ENCODE data around the gene ANKRD18B. TPM values are rescaled to one million over a fixed set of nuclear protein-coding genes. Genes with fewer than 3 reads are reported as not detected.
"Not testable (repeated sequence)": the region's sequence is repeated elsewhere in the genome, so short reads cannot be mapped to it uniquely, and the experiment has no call there.

ANKRD18B gene
- total RNA-seq, 1 donor: under 0.01 TPM

DNA sequence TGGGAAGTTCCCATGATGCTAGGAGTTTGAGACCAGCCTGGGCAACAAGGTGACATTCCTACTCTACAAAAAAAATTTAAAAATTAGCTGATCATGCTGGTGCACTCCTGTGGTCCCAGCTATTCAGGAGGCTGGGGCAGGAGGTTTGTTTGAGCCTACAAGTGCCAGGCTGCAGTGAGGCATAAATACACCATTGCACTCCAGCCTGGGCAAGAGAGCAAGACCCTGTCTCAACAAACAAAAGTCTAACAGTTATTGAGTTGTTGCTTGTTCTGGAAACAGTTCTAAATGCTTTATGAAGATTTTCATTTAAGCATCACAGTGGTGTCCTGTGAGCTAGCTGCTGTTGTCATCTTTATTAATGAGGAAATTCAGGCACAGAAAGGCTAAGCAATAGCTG, 4.0 kb downstream of the ANKRD18B start:
- not testable (repeated sequence) for DNase-seq (ENCODE audit: low read depth in 2 of 3, low spot score in 2 of 3)

DNA sequence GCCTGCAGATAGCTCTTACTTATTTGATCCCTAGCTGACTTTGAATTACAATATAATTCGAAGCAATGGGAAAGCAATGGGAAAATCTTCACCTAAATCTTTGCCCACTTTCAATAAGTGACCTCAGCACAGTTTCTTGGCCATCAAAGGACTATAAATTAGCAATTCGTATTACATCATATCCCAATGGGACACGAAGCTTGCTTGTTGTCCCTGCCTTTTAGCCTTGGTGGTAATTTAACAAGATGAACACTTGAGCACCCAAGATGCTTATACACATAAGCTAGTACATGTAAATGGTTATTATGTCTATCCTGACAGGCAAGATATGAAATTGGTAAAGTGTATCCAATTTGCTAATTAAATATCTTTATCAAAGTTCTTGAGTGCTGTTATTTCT, 9.9 kb downstream of the ANKRD18B start:
- not testable (repeated sequence) for DNase-seq (ENCODE audit: low read depth in 2 of 3, low spot score in 2 of 3)

DNA sequence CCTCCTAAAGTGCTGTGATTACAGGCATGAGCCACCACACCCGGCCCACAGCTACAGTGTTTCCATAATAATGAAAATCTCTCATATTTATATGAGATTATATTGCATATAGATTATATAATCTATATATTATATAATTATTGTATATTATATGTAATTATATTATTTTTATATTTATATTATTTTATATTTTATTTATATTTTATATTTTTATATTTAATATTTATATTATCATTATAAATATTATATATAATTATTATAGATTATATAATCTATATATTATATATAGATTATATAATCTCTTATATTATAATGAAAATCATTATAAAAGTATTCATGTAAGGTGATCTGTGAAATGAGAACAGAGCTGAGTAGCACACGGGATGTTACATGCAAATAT, 11.5 kb downstream of the ANKRD18B start:
- no peak for DNase-seq (ENCODE audit: low read depth in 2 of 3, low spot score in 2 of 3)

DNA sequence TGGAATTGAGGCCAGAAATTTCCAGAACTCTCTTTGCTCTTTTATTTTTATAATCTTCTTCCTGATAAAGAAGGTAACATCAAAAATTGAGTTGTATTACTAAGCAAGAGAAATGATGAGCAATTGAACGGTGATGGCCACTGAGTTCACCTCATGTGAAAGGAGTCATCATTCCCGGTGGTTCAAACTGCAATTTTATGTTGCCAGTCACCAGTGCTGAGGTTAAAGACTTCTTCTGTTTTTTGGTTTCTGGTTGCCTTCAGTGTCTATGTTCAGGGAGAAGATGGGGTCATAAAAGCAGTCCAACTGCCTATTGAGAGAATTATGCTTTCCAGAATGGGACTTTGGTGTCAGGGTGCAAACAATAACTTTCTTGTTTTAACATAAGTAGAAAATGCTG, 19.4 kb downstream of the ANKRD18B start:
- not testable (repeated sequence) for DNase-seq (ENCODE audit: low read depth in 2 of 3, low spot score in 2 of 3)

DNA sequence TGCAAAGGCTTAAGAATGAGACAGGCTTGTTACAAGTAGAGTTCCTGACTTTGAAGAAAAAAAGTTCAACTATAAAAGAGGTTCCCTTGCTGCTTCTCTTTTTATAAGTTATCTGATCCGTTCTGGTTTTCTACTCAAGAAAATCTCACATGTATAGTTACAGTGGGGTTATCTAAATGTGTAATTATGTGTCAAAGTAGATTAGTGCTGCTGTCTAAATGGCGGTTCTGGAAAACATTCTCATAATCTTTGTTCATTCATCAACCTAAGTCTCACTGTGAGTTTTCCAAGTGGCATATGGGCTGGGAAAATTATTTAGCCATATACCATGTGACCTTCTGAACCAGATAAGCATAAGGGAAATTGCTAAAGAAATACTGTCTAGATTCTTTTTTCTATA, 21.7 kb downstream of the ANKRD18B start:
- DNase-seq (ENCODE audit: low read depth in 2 of 3, low spot score in 2 of 3): not testable (repeated sequence)

DNA sequence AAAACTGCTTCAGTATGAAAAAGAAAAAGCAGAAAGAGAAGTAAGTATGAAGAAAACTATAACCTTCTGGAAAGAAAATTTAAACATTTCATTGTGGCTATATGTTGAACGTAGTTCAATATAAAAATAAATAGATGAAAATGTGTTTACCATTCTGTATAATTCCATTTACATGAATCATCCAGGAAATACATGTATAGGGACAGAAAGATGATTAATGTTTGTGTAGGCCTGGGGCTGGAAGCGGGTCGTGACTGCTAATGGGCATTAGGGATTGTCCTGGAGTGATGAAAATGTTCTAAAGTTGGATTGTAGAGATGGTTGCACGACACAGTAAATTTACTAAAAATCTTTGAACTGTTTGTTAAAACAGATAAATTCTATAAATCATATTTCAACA, 24.8 kb downstream of the ANKRD18B start:
- DNase-seq (ENCODE audit: low read depth in 2 of 3, low spot score in 2 of 3): not testable (repeated sequence)

DNA sequence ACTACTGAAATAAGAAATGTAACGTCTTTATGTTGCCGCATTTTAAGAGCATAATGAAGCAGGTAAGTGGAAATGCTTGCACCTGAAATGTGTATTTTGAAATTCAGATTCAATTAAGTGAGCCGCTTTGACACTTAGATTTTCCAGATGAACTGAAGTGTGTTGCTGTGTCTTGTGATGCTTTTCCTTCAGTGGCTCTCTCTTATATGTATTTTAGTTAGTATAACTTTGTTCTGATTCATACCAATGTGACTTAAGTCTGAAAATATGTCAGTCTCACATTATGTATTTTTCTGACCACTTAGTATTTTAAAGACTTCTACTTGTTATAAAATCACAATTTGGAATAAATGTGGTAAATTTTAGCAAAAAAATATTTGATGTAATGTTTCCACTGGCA, 25.4 kb downstream of the ANKRD18B start:
- not testable (repeated sequence) for DNase-seq (ENCODE audit: low read depth in 2 of 3, low spot score in 2 of 3)

DNA sequence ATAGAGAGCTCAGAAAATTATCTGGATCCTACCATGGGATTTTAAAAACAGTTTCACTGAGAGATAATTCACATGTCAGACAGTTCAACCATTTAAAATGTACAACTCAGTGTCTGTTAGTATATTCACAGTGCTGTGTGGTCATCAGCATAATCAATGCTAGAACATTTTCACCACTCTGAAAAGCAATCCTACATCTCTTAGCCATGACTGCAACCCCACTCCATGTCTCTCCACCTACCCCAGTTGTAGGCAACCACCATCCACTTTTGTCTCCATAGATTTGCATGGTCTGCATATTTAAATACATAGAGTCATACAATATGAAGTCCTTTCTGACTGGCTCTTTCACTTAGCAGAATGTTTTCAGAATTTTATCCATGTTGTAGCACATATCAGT, 27.1 kb downstream of the ANKRD18B start:
- DNase-seq (ENCODE audit: low read depth in 2 of 3, low spot score in 2 of 3): not testable (repeated sequence)

DNA sequence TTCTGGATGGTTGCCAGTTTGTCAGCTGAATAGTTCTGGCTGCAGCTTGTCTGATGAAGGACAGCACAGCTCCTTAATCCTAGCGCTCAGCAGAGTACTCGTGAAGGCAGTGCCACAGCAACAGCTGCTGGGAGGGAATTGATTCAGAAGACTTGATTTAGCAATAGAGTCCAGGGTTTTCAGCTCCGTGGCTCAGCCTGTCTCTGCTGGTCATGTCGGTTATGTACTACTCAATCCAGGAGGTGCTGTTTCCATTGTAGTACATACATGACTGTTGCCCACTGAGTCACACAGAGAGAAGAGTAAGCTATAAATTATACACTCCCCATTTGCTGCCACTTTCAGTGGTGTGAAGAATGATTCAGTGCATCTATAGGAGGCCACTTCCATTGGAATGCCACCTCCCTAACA, 28.3 kb downstream of the ANKRD18B start:
- DNase-seq (ENCODE audit: low read depth in 2 of 3, low spot score in 2 of 3): not testable (repeated sequence)

DNA sequence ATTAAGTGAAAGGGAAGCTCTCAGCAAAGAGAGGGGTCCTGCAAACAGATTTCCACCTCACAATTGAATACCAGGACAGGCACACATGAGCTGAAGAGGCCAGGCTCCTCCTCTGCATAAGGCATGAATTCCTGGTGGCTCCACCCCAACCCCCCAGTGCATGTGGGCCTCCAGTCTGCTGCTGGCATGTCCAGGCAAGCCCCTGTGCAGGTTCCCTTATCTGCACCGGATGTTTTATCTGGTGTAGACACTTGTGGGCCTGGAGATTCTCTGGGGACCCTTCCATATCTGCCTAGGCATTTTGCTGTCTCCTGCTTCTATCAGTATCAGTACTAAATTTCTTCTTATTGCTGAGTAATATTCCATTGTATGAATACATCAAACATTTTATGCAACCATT, 36.2 kb downstream of the ANKRD18B start:
- not testable (repeated sequence) for DNase-seq (ENCODE audit: low read depth in 2 of 3, low spot score in 2 of 3)

DNA sequence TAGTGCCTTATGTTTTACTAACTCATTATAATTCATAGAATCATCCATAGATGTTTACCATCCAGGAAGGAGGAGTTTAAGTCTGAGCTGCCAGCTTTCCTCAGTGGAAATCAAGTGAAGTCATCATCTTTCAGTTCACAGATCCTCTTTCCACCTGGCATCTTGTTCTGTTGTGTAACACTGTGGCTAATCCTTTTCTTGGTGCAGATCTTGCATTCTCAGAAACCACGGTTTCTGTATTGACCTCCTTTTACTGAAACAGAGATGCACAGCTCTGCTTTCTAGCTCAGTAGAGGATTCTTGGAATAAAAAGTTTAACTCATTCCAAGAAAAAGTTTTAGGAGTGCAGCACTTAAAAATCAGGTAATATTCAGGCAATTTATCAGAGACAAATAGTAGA, 38.1 kb downstream of the ANKRD18B start:
- DNase-seq (ENCODE audit: low read depth in 2 of 3, low spot score in 2 of 3): not testable (repeated sequence)

DNA sequence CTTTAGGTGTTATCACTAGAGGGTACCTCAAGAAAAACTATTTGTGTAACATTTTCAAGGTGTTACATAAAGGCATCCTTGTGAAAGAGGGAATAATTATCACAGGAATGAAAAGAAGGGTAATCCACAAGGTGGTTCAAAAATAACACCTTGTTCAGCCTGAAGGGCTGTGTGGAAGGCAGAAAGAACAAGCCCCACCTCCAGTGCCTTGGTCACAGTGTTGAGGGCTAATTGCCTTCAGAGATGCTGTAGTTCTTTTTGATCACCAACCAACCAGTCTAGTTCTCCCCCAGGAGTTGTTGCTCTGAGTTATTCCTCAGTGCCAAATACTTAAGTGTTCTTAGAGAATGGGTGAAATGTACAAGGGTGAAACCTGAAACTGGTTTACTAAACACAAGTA, 43.7 kb downstream of the ANKRD18B start:
- not testable (repeated sequence) for DNase-seq (ENCODE audit: low read depth in 2 of 3, low spot score in 2 of 3)

DNA sequence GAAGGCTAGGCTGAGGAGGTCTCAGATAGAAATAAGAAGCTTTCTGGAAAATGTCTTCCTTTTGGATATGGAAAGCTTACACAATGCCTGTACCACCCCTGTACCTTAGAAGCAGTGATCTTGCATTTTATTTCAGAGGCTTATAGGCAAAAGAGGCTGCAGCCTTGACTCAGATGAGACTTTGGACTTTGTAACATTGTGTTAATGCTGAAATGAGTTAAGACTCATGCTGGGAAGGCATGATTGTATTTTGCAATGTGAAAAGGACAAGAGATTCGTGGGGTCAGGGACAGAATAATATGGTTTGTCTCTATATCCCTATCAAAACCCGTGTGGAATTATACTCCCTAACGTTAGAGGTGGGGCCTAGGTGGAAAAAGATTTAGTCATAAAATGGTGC, 53.7 kb downstream of the ANKRD18B start:
- DNase-seq (ENCODE audit: low read depth in 2 of 3, low spot score in 2 of 3): not testable (repeated sequence)

DNA sequence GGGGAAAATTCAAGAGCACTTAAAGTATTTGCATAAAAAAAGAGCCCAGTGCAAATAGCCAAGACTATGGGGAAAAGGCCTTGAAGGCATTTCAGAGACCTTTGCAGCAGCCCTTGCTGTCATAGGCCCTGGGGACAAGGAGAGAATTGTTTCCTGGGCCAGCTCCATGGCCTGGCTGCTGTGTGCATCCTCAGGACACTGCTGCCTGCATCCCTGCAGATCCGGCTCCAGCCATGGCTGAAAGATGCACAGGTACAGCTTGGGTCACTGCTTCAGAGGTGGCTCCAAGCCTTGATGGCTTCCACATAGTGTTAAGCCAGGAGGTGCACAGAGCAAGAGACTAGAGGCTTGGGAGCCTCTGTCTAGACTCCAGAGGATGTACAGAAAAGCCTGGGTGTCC, 55.9 kb downstream of the ANKRD18B start:
- DNase-seq (ENCODE audit: low read depth in 2 of 3, low spot score in 2 of 3): not testable (repeated sequence)

DNA sequence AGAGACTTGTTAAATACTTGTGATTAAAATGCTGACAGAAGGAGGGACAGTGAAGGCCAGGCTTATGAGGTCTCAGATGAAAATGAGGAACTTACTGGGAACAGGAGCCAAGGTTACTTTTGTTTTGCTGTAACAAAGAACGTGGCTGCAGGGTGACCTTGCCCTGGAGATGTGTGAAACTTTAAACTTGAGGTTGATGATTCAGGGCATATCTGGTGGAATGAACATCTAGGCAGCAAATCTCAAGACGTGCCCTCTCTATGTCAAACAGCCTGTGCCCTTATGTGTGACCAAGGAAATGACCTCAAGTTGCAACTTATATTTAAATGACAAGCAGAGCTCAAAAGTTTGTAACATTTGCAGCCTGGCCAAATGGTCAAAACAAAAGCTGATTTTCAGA, 58.6 kb downstream of the ANKRD18B start:
- peak in 2 of 3 donors; percentile 29 to 74 for DNase-seq (ENCODE audit: low read depth in 2 of 3, low spot score in 2 of 3)

DNA sequence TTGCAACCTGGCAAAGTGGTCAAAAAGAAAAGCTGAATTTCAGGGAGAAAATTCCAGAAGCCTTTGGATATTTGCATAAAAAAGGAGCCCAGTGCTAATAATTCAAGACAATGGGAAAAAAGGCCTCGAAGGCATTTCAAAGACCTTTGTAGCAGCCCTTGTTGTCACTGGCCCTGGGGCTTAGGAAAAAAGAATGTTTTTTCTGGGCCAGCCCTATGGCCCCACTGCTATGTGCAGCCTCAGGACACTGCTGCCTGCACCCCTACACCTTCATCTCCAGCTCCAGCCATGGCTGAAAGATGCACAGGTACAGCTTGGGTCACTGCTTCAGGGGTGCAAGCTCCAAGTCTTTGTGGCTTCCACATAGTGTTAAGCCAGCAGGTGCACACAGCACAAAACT, 62.1 kb downstream of the ANKRD18B start:
- not testable (repeated sequence) for DNase-seq (ENCODE audit: low read depth in 2 of 3, low spot score in 2 of 3)

DNA sequence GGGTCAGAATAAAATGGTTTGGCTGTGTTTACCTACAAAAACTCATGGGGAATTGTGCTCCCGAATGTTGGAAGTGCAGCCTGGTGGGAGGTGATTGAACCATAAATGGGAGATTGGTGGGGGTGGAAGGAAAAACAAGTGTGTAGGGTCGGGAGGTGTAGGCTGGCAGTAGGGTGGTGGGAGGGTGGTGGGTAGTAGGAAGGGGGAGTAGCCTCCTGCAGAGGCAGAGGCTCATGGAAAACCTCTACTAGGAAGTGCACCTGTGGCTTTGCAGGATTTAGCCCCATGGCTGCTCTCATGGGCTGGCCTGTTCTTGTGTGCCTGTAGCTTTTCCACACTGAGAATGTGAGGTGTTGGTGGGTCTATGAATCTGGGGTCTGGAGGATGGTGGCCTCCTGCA, 63.7 kb downstream of the ANKRD18B start:
- not testable (repeated sequence) for DNase-seq (ENCODE audit: low read depth in 2 of 3, low spot score in 2 of 3)

DNA sequence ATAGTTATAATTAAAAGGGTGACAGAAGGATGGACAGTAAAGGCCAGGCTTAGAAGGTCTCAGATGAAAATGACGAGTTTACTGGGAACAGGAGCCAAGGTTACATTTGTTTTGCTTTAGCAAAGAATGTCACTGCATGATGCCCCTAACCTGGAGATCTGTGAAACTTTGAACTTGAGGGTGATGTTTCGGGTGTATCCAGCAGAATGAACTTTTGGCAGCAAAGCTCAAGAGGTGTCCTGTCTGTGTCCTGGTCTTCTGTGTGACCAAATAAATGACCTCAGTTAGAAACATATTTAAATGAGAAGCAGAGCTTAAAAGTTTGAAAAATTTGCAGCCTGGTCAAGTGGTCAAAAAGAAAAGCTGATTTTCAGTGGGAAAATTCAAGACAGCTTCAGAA, 64.8 kb downstream of the ANKRD18B start:
- not testable (repeated sequence) for DNase-seq (ENCODE audit: low read depth in 2 of 3, low spot score in 2 of 3)

DNA sequence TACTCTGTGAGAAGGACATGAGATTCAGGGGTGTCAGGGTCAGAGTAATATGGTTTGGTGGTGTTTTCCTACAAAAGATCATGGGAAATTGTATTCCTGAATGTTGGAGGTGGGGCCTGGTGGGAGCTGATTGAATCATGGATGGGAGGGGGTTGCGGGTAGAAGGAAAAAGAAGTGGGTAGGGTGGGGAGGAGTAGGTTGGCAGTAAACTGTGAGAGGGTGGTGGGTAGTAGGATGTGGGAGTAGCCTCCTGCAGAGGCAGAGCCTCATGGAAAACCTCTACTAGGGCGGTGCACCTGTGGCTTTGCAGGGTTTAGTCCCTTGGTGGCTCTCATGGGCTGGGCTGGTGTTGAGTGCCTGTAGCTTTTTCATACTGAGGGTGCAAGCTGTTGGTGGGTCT, 66.8 kb downstream of the ANKRD18B start:
- not testable (repeated sequence) for DNase-seq (ENCODE audit: low read depth in 2 of 3, low spot score in 2 of 3)

DNA sequence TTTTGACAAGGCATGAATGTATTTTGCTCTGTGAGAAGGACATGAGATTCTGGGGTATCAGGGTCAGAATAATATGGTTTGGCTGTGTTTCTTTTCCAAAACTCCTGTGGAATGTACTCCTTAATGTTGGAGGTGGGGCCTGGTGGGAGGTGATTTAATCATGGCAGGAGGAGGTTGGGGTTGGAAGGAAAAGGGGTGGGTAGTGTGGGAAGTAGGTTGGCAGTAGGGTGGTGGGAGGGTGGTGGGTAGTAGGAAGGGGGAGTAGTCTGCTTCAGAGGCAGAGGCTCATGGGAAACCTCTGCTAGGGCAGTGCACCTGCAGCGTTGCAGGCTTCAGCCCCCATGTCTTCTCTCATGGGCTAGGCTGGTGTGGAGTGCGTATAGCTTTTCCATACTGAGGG, 72.9 kb downstream of the ANKRD18B start:
- DNase-seq (ENCODE audit: low read depth in 2 of 3, low spot score in 2 of 3): not testable (repeated sequence)

DNA sequence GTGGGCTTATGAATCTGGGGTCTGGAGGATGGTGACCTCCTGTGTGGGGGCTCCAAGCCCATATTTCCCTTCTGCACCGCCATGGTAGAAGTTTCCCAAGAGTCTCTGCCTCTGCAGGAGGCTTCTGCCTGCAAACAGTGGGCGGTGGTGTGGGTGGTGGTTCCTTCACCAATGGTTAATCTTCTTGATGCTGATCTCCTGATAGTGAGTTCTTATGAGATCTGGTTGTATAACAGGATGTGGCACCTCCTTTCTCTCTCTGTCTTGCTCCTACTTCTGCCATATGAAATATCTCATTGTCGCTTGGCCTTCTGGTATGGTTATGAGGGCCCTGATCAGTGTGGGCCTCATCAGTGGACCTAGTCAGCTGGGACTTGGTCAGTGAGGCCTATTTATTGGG, 73.3 kb downstream of the ANKRD18B start:
- not testable (repeated sequence) for DNase-seq (ENCODE audit: low read depth in 2 of 3, low spot score in 2 of 3)

DNA sequence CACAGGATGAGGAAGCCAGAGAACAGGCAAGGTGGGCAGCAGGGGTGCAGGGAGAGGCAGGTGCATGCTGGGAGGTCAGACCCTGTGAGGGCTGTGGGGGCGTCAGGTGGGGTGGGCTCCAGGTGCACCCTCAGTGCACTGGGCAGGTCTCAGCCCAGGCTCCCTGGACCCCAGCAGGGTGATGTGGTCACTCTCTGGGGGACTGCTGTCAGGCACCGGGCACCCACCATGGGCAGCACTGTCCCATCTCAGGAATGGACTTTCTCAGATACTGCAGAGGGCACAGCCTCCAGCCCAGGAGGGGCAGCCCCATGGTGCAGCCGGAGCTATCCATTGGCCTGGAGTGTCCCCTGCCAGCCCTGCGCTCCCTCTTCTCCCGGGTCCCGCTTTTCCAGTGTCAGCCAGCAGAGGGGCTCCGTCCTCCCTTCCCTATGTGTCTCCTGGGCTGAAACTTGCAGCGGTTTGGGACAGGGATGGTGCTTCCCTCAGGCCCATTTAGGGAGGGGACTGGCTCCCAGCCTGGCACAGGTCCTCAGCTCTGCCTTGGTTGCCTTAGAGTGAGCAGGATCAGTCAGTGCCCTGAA, 74.8 kb downstream of the ANKRD18B start:
- not testable (repeated sequence) for DNase-seq (ENCODE audit: low read depth in 2 of 3, low spot score in 2 of 3)

DNA sequence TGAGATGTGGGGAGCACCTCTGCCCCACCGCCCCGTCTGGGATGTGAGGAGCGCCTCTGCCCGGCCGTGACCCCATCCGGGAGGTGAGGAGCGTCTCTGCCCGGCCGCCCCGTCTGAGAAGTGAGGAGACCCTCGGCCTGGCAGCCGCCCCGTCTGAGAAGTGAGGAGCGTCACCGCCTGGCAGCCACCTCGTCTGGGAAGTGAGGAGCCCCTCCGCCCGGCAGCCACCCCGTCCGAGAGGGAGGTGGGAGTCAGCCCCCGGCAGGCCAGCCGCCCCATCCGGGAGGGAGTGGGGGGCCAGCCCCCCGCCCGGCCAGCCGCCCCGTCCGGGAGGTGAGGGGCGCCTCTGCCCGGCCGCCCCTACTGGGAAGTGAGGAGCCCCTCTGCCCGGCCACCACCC, 76.9 kb downstream of the ANKRD18B start:
- not testable (repeated sequence) for DNase-seq (ENCODE audit: low read depth in 2 of 3, low spot score in 2 of 3)

Measured in hematopoietic multipotent progenitor cell (in vitro differentiated cells).